Liver (tissue), 9 donors: Measurements from ENCODE around the gene FNBP1. TPM values are rescaled to one million over a fixed set of nuclear protein-coding genes. Genes with fewer than 3 reads are reported as not detected.

ENCODE experiments used
- DNase-seq: peaks from one replicate; pipeline ENCODE4 v3.0.0-alpha.2; 2017; ENCODE audit warnings: low spot score
- H3K27ac ChIP-seq, 2 donors: one replicate each; pipeline ENCODE4 v1.7.0; 2013; ENCODE audit warnings: inconsistent platforms in 2 of 2, low read length in 2 of 2, control low read depth in 1 of 2, low read depth in 1 of 2, mild to moderate bottlenecking in 1 of 2
- H3K27me3 ChIP-seq, 4 donors: one replicate each; pipeline versions ENCODE4 v1.6.1 to v1.7.0; 2013; ENCODE audit warnings: low read length in 3 of 4, inconsistent platforms in 1 of 4, mild to moderate bottlenecking in 1 of 4, moderate library complexity in 1 of 4; ENCODE audit not compliant: control insufficient read depth in 4 of 4, insufficient read depth in 4 of 4
- H3K36me3 ChIP-seq, 4 donors: one replicate each; pipeline versions ENCODE4 v1.6.1 to v1.7.0; 2013; ENCODE audit warnings: low read length in 3 of 4, mild to moderate bottlenecking in 3 of 4, low read depth in 1 of 4, moderate library complexity in 1 of 4; ENCODE audit not compliant: control insufficient read depth in 4 of 4, insufficient read depth in 3 of 4
- H3K4me1 ChIP-seq, 4 donors: one replicate each; pipeline versions ENCODE4 v1.6.1 to v1.7.0; 2013; ENCODE audit warnings: low read length in 3 of 4, mild to moderate bottlenecking in 3 of 4, moderate library complexity in 1 of 4; ENCODE audit not compliant: control insufficient read depth in 4 of 4, insufficient read depth in 4 of 4
- H3K4me3 ChIP-seq, 3 donors: one replicate each; pipeline versions ENCODE4 v1.6.1 to v1.7.0; 2013; ENCODE audit warnings: low read length in 3 of 3, control low read depth in 1 of 3, low read depth in 1 of 3, mild to moderate bottlenecking in 1 of 3
- H3K9ac ChIP-seq, 2 donors: one replicate each; pipeline ENCODE4 v1.7.0; 2013; ENCODE audit warnings: low read length in 2 of 2, mild to moderate bottlenecking in 2 of 2, moderate library complexity in 2 of 2, control low read depth in 1 of 2, low read depth in 1 of 2
- H3K9me3 ChIP-seq, 4 donors: one replicate each; pipeline versions ENCODE4 v1.6.1 to v1.7.0; 2013; ENCODE audit warnings: low read length in 3 of 4; ENCODE audit not compliant: control insufficient read depth in 4 of 4
- FOXA1 ChIP-seq: IDR thresholded peaks from 2 replicates; pipeline ENCODE4 v1.6.1; 2016; ENCODE audit warnings: antibody characterized with exemption
- FOXA2 ChIP-seq: IDR thresholded peaks from 2 replicates; pipeline ENCODE4 v1.6.1; 2016; ENCODE audit warnings: antibody characterized with exemption
- GABPA ChIP-seq, 2 donors: IDR thresholded peaks in 1 of 2; conservative IDR thresholded peaks in 1 of 2; 2 replicates each; pipeline ENCODE4 v1.6.1; 2016; ENCODE audit warnings: antibody characterized with exemption in 2 of 2, mild to moderate bottlenecking in 1 of 2, moderate library complexity in 1 of 2
- HNF4A ChIP-seq, 2 donors: conservative IDR thresholded peaks; 2 replicates each; pipeline ENCODE4 v1.6.1; 2016; ENCODE audit warnings: antibody characterized with exemption in 2 of 2, mild to moderate bottlenecking in 2 of 2
- HNF4G ChIP-seq: IDR thresholded peaks from 2 replicates; pipeline ENCODE4 v1.6.1; 2016; ENCODE audit warnings: antibody characterized with exemption
- JUND ChIP-seq, 2 donors: IDR thresholded peaks; 2 replicates each; pipeline ENCODE4 v1.6.1; 2016; ENCODE audit warnings: antibody characterized with exemption in 2 of 2
- NR2F2 ChIP-seq: IDR thresholded peaks from 2 replicates; pipeline ENCODE4 v1.6.1; 2016; ENCODE audit warnings: antibody characterized with exemption
- RAD21 ChIP-seq, 2 donors: IDR thresholded peaks; 2 replicates each; pipeline ENCODE4 v1.6.1; 2016; ENCODE audit warnings: antibody characterized with exemption in 2 of 2, mild to moderate bottlenecking in 2 of 2
- SP1 ChIP-seq: IDR thresholded peaks from 2 replicates; pipeline ENCODE4 v1.6.1; 2018; ENCODE audit warnings: antibody characterized with exemption, mild to moderate bottlenecking
- TAF1 ChIP-seq: conservative IDR thresholded peaks from 2 replicates; pipeline ENCODE4 v1.6.1; 2016; ENCODE audit warnings: antibody characterized with exemption, mild to moderate bottlenecking
- YY1 ChIP-seq: IDR thresholded peaks from 2 replicates; pipeline ENCODE4 v1.6.1; 2016; ENCODE audit warnings: antibody characterized with exemption, mild to moderate bottlenecking
- WGBS: extraction: QIAGEN DNeasy Blood & Tissue Kit; methylation state at CpG from one replicate; pipeline ENCODE4 v1.1.7; 2013; 5-methylcytosine and 5-hydroxymethylcytosine counted together
- polyA plus RNA-seq, 2 donors: library from polyadenylated mRNA; stranded (reverse) in 1 of 2; unstranded in 1 of 2; fragments of 200-250 nt in 1 of 2; fragments of >200 nt in 1 of 2; fragmentation: Nextera tagmentation in 1 of 2; extraction: Ambion mirVana in 1 of 2; gene quantifications; one replicate each; pipeline versions ENCODE4 v1.2.1 to v1.2.3, GENCODE V29; 2013 to 2015
- total RNA-seq, 2 donors: library from RNA; depleted of rRNA; stranded (reverse); fragments of >200 nt; gene quantifications; one replicate each; pipeline ENCODE4 v1.2.3, GENCODE V29; 2014
- TF ChIP-seq, protein P1 (sequence below): IDR thresholded peaks from 2 replicates; pipeline ENCODE4 v1.6.1; 2016; ENCODE audit warnings: antibody characterized with exemption
- TF ChIP-seq, protein P2 (sequence below): IDR thresholded peaks from 2 replicates; pipeline ENCODE4 v1.6.1; 2016; ENCODE audit warnings: antibody characterized with exemption
- TF ChIP-seq, protein P3 (sequence below): IDR thresholded peaks from 2 replicates; pipeline ENCODE4 v1.6.1; 2016; ENCODE audit warnings: antibody characterized with exemption, mild to moderate bottlenecking
- TF ChIP-seq, protein P4 (sequence below): fragments of 150-350 bp; IDR thresholded peaks from 2 replicates; pipeline ENCODE4 v1.5.1; 2017; ENCODE audit warnings: improper control_type of control experiment, low read depth, low read length; ENCODE audit not compliant: missing input control
- TF ChIP-seq, protein P5 (sequence below): IDR thresholded peaks from 2 replicates; pipeline ENCODE4 v1.6.1; 2016; ENCODE audit warnings: antibody characterized with exemption
- donor health status: healthy.
- donor health status: healthy.
- donor health status: healthy.
- donor health status: healthy.
- donor health status: healthy.

The FNBP1 gene
- total and polyA plus RNA-seq, 4 donors: 6.6 to 15.6 (median 12.3) TPM

DNA sequence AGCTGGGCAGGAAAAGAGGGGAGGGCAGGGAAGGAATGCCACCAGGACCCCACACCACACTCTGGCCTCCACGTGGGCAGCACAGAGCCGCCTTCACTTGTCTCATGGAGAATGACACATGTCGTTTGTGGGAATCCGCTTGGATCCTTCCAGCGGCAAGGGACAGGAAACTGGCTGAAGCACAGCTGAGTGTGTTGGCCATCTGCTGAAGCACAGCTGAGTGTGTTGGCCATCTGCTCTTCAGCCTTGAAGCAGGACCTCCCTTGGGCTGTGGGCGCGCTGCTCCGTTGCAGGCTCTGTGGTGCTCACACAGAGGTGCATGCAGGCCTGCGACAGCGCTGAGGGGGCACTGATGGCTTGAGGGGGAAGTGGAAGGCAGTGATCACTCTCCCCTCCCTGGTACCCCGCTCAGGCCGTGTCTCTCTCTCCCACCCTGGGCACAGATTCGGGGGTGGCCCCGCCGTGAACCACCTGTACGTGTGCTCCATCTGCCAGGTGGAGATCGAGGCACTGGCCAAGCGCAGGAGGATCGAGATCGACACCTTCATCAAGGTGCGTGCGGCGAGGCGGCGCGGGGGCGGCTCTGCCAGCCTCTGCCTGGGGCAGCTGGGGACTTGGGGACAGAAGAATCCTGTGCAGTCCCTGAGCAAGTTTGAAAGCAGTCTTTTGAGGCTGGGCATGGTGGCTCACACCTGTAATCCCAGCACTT, 167.1 kb downstream of the FNBP1 start:
- H3K36me3 ChIP-seq: peaks cover 7 to 46% (median 10%) of the 10 kb centered on the region in 4 donors
- no peak for DNase-seq
- no peak overlapping the region for H3K27ac ChIP-seq
- no peaks in the 10 kb centered on the region for H3K9me3 ChIP-seq
- 98% methylated on average over 27 of the region's 27 CpGs for WGBS
- no peak overlapping the region for H3K4me3 ChIP-seq
- no peak for TF ChIP-seq FOXA2
- TF ChIP-seq, protein P1, sequence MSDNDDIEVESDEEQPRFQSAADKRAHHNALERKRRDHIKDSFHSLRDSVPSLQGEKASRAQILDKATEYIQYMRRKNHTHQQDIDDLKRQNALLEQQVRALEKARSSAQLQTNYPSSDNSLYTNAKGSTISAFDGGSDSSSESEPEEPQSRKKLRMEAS: no peak
- no peak for TF ChIP-seq SP1
- no peak for TF ChIP-seq YY1
- TF ChIP-seq, protein P2, sequence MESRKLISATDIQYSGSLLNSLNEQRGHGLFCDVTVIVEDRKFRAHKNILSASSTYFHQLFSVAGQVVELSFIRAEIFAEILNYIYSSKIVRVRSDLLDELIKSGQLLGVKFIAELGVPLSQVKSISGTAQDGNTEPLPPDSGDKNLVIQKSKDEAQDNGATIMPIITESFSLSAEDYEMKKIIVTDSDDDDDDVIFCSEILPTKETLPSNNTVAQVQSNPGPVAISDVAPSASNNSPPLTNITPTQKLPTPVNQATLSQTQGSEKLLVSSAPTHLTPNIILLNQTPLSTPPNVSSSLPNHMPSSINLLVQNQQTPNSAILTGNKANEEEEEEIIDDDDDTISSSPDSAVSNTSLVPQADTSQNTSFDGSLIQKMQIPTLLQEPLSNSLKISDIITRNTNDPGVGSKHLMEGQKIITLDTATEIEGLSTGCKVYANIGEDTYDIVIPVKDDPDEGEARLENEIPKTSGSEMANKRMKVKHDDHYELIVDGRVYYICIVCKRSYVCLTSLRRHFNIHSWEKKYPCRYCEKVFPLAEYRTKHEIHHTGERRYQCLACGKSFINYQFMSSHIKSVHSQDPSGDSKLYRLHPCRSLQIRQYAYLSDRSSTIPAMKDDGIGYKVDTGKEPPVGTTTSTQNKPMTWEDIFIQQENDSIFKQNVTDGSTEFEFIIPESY: no peak
- no peak for TF ChIP-seq FOXA1
- no peak for TF ChIP-seq HNF4A (conservative IDR thresholded peaks at IDR 0.05)
- TF ChIP-seq NR2F2: no peak
- no peaks in the 10 kb centered on the region for H3K4me1 ChIP-seq
- no peaks in the 10 kb centered on the region for H3K27me3 ChIP-seq
- H3K9ac ChIP-seq: no peak overlapping the region

DNA sequence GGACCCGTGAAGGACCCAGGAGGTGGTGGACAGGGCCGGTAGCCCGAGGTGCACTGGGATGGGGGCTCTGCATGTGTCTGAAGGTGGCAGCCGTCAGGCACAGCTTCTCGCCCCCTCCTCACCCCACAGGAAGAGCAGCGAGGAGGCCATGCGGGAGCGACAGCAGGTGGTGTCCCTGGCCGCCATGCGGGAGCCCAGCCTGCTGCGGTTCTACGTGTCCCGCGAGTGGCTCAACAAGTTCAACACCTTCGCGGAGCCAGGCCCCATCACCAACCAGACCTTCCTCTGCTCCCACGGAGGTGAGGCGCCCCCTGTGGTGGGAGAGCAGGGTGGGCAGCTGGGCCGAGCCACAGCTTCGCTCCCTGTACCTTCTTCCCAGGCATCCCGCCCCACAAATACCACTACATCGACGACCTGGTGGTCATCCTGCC, 167.8 kb downstream of the FNBP1 start:
- Histone ChIP-seq H3K9ac (no peak overlapping the region), H3K4me1 (no peaks in the 10 kb centered on the region), H3K27me3 (no peaks in the 10 kb centered on the region), H3K36me3 (peaks cover 6 to 40% (median 9%) of the 10 kb centered on the region in 4 donors), H3K4me3 (no peak overlapping the region), H3K27ac (no peak overlapping the region), H3K9me3 (no peaks in the 10 kb centered on the region)
- WGBS: 93% methylated on average over 23 of the region's 23 CpGs
- DNase-seq: no peak
- TF ChIP-seq, protein P1: no peak
- TF ChIP-seq JUND (IDR thresholded peaks at IDR 0.05) (no peak), NR2F2 (no peak), TAF1 (no peak), YY1 (no peak), GABPA (IDR thresholded peaks at IDR 0.05 in 1 of 2, conservative IDR thresholded peaks at IDR 0.05 in 1 of 2) (no peak), FOXA2 (no peak), RAD21 (IDR thresholded peaks at IDR 0.05) (no peak), HNF4G (no peak), HNF4A (conservative IDR thresholded peaks at IDR 0.05) (no peak), SP1 (no peak)
- TF ChIP-seq, protein P3, sequence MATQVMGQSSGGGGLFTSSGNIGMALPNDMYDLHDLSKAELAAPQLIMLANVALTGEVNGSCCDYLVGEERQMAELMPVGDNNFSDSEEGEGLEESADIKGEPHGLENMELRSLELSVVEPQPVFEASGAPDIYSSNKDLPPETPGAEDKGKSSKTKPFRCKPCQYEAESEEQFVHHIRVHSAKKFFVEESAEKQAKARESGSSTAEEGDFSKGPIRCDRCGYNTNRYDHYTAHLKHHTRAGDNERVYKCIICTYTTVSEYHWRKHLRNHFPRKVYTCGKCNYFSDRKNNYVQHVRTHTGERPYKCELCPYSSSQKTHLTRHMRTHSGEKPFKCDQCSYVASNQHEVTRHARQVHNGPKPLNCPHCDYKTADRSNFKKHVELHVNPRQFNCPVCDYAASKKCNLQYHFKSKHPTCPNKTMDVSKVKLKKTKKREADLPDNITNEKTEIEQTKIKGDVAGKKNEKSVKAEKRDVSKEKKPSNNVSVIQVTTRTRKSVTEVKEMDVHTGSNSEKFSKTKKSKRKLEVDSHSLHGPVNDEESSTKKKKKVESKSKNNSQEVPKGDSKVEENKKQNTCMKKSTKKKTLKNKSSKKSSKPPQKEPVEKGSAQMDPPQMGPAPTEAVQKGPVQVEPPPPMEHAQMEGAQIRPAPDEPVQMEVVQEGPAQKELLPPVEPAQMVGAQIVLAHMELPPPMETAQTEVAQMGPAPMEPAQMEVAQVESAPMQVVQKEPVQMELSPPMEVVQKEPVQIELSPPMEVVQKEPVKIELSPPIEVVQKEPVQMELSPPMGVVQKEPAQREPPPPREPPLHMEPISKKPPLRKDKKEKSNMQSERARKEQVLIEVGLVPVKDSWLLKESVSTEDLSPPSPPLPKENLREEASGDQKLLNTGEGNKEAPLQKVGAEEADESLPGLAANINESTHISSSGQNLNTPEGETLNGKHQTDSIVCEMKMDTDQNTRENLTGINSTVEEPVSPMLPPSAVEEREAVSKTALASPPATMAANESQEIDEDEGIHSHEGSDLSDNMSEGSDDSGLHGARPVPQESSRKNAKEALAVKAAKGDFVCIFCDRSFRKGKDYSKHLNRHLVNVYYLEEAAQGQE: no peak
- TF ChIP-seq, protein P4, sequence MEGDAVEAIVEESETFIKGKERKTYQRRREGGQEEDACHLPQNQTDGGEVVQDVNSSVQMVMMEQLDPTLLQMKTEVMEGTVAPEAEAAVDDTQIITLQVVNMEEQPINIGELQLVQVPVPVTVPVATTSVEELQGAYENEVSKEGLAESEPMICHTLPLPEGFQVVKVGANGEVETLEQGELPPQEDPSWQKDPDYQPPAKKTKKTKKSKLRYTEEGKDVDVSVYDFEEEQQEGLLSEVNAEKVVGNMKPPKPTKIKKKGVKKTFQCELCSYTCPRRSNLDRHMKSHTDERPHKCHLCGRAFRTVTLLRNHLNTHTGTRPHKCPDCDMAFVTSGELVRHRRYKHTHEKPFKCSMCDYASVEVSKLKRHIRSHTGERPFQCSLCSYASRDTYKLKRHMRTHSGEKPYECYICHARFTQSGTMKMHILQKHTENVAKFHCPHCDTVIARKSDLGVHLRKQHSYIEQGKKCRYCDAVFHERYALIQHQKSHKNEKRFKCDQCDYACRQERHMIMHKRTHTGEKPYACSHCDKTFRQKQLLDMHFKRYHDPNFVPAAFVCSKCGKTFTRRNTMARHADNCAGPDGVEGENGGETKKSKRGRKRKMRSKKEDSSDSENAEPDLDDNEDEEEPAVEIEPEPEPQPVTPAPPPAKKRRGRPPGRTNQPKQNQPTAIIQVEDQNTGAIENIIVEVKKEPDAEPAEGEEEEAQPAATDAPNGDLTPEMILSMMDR: no peak
- TF ChIP-seq, protein P5, sequence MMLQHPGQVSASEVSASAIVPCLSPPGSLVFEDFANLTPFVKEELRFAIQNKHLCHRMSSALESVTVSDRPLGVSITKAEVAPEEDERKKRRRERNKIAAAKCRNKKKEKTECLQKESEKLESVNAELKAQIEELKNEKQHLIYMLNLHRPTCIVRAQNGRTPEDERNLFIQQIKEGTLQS: no peak
